ENCODE data around the gene PLEKHA4.

- TF ChIP-seq NCOA2 (IDR thresholded peaks at IDR 0.05; ENCODE audit: partially characterized antibody in 2 of 2) (no peak), IRF1 (CRISPR knock-in tag; IDR thresholded peaks at IDR 0.05; ENCODE audit: borderline replicate concordance) (no peak)
Measured at GRCh38 chr19:48907671-48908070, 39.3 kb upstream of the PLEKHA4 start.
